GM12875 (cell line): ENCODE results near the gene PHF21B.

Experiments used
- H3K4me3 ChIP-seq: one replicate; pipeline ENCODE4 v1.5.1; 2011; ENCODE audit warnings: low read depth, low read length, control low read depth
- TF ChIP-seq, protein P1 (sequence below): IDR thresholded peaks from 2 replicates; pipeline ENCODE4 v1.5.1; 2011; ENCODE audit warnings: low read depth, mild to moderate bottlenecking, control low read depth, inconsistent platforms, low read length, moderate library complexity, borderline replicate concordance; ENCODE audit not compliant: insufficient read depth

The PHF21B gene

DNA sequence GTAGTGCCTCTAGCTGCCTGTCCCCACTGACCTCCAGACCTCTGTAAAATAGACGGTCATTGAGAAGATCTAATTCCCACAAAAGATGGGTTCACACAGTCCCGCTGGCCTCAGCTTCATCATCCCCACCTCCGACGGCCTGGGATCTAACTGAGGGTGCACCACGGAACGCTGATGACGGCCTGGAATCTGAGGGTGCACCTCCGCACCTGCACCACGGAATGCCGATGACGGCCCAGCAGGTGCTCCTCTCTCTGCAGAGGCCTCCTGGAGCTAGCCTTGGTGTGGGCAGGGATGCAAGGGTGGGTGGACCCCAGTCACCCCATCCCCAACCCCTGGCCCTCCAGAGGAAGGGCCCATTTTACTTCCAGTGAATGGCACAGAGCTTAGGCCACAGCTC is 77.3 kb downstream of the PHF21B start:
- H3K4me3 ChIP-seq: no peak overlapping the region
- TF ChIP-seq, protein P1, sequence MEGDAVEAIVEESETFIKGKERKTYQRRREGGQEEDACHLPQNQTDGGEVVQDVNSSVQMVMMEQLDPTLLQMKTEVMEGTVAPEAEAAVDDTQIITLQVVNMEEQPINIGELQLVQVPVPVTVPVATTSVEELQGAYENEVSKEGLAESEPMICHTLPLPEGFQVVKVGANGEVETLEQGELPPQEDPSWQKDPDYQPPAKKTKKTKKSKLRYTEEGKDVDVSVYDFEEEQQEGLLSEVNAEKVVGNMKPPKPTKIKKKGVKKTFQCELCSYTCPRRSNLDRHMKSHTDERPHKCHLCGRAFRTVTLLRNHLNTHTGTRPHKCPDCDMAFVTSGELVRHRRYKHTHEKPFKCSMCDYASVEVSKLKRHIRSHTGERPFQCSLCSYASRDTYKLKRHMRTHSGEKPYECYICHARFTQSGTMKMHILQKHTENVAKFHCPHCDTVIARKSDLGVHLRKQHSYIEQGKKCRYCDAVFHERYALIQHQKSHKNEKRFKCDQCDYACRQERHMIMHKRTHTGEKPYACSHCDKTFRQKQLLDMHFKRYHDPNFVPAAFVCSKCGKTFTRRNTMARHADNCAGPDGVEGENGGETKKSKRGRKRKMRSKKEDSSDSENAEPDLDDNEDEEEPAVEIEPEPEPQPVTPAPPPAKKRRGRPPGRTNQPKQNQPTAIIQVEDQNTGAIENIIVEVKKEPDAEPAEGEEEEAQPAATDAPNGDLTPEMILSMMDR: no peak

DNA sequence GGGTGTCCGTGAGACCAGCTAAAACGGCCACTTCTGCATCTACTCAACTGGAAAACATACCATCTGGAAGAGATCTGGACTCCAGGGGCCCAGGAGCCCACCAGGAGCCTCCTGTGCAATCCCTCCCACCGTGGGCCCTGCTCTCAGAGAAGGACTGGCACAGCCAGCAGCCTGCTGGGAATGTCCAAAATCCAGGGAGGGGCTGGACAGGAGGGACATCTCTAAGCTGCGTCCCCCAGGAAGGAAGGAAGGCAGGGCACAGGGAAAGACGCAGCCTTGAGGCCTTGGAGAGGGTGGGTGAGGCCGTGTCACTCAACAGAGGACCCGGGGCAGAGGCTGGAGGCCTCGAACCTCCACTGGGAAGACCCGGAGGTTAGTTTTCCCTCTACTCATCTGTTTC is 78.0 kb downstream of the PHF21B start:
- TF ChIP-seq, protein P1: no peak
- no peak overlapping the region for H3K4me3 ChIP-seq

GRCh38 chr22:44931077-44931540 is 78.7 kb downstream of the PHF21B start:
- TF ChIP-seq, protein P1: no peak
- no peak overlapping the region for H3K4me3 ChIP-seq

- TF ChIP-seq, protein P1: no peak
Observed at GRCh38 chr22:44930711-44931035, 79.1 kb downstream of the PHF21B start.

DNA sequence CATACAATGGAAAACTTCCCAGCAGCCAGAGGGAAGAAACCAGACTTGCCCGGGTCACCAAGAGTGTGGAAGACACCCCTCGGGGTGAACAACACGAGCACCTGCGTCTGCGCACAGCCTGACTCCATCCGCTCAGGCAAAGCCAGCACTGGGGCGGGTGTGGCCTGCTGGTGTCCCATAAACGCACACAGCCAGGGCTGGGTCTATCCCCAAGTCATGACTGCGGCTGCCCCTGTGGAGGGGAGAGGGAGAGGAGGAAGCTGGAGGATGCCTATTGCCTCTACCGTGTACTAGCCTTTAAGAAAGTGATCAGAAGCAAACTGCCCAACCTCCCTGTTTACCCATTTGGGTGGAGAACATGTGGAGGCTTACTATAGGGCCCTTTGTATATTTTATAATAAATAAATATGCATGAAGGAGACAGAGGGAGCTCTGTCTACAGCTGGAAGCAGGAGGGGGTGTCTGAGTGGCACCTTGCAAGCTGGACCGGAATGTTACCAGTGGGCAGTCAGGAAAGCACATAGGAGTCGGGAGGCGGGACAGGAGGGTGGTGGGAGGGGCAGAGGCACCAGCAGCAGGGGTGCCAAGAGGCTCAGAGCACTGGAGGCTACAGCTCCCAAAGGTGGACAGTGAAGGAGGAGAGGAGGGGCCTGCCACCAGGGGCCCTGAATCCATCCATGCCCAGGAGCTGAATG is 79.6 kb downstream of the PHF21B start:
- H3K4me3 ChIP-seq: no peak overlapping the region
- TF ChIP-seq, protein P1: no peak

More at GRCh38 chr22:44930711-44931035, 79.1 kb downstream of the PHF21B start:
- H3K4me3 ChIP-seq: no peak overlapping the region

- TF ChIP-seq, protein P1: no peak
- H3K4me3 ChIP-seq: no peak overlapping the region
Observed at GRCh38 chr22:44929359-44930015, 80.3 kb downstream of the PHF21B start.
